ENCODE results near the gene IGSF8. TPM values are rescaled to one million over a fixed set of nuclear protein-coding genes. Genes with fewer than 3 reads are reported as not detected.

IGSF8 gene
- total and polyA plus RNA-seq, 2 donors (not counting 3 experiments of a cell fraction or from before 2014, with no cell fraction given) = 9.5 to 17.5 TPM

DNA sequence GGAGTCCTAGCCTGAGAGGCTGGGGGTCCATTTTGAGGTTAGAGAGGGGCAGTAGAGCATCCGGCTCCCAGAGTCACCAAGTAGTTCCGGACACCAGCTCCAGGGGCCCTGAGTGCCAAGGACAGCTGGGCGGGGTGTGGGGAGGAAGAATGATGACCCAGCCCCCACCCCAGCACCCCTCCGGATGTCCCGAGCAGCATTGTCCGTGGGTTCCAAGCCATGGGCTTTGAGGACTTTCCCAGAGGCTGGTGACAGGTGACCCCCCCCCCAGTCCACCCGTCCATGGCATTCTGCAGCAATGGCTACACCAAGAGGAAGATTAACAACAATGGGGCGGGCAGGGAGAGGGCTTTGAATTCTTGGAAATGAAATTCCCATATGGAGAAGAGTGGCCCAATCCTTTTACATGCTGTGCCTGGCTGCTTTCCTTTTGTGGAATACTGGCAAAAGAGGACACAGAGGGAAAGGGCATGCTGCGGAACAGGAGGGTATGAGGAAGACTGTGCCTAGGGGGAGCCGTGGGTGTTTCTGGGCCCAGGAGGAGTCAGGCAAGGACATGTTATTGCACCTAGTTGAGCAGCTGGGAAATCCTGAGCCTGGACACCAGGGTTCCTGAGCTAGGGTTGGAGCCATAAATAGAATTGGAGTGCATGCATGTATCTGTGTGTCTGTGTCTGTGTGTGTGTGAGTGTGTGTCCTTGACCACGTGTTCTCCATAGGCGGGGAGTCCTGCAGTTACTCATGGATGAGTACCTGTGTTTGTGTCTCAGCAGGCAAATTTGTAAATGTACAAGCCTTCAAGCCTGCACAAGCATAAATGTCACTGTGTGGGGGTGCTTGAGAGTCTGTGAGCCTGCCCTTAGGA is 18.1 kb upstream of the IGSF8 start:
- H2AFZ ChIP-seq (ENCODE audit: low read depth, low read length) = no peak overlapping the region
- no peaks in the 10 kb centered on the region for H3K79me2 ChIP-seq (ENCODE audit: control insufficient read depth, insufficient read depth, low read length)
- ChIA-PET CTCF (interaction anchor here (0.9 to 2.0 kb wide), 4 partner anchors 8 to 260 kb away, joined by 3 to 5 read pairs (median 4); no protein-coding TSS in a partner anchor), POLR2A (interaction anchor here (0.7 kb wide), 1 partner anchor 324 kb away, joined by 3 read pairs; no protein-coding TSS in a partner anchor)
- intact Hi-C loops (cut with micrococcal nuclease) (no loop called here), dilution Hi-C loops (cut with MboI; ENCODE audit: extremely low pct_ligation_motif_present, low sequenced_read_pairs) (no loop called here)
- no peak for FAIRE-seq
- no peak overlapping the region for H3K27ac ChIP-seq (ENCODE audit: insufficient read depth, low read depth, low read length)
- no TSS peak for BruUV-seq (replicated peaks)
- H3K4me3 ChIP-seq (replicated peaks in 1 of 3; ENCODE audit: insufficient read depth in 1 of 3, low read depth in 1 of 3, low read length in 3 of 3) = no peak overlapping the region
- H3K27me3 ChIP-seq (ENCODE audit: control insufficient read depth in 2 of 2, insufficient read depth in 2 of 2, low read length in 2 of 2) = peaks cover 21 to 24% of the 10 kb centered on the region in 2 experiments
- no peak for DNase-seq (ENCODE audit: low read depth, low spot score)
- no peaks in the 10 kb centered on the region for H3K9me1 ChIP-seq (replicated peaks; ENCODE audit: control insufficient read depth, extremely low read depth, insufficient read depth, low read length)
- no peaks in the 10 kb centered on the region for H3K36me3 ChIP-seq (ENCODE audit: control insufficient read depth in 2 of 2, extremely low read depth in 1 of 2, insufficient read depth in 2 of 2, low read length in 2 of 2)
- no peaks in the 10 kb centered on the region for H3K9me3 ChIP-seq (replicated peaks; ENCODE audit: control insufficient read depth, insufficient read depth, low read length)
- TF ChIP-seq MYC (IDR thresholded peaks at IDR 0.05; ENCODE audit: low read depth, low read length) (no peak), JUN (IDR thresholded peaks at IDR 0.05; ENCODE audit: borderline replicate concordance, insufficient read depth, insufficient read length, low read depth) (no peak), MAX (IDR thresholded peaks at IDR 0.05; ENCODE audit: insufficient read depth, insufficient read length) (no peak), EZH2 (IDR thresholded peaks at IDR 0.05; ENCODE audit: borderline replicate concordance, low read depth, low read length, severe bottlenecking) (no peak), POLR2A (IDR thresholded peaks at IDR 0.05; ENCODE audit: low read depth, low read length) (no peak), FOS (IDR thresholded peaks at IDR 0.05; ENCODE audit: borderline replicate concordance, insufficient read depth, low read length) (no peak)
- H3K4me2 ChIP-seq (ENCODE audit: insufficient read depth, low read length) = no peak overlapping the region
- no peaks in the 10 kb centered on the region for H4K20me1 ChIP-seq (replicated peaks; ENCODE audit: control insufficient read depth, extremely low read depth, insufficient read depth, low read length)
- no peak overlapping the region for H3K9ac ChIP-seq (replicated peaks; ENCODE audit: extremely low read depth, insufficient read depth, low read length)
- H3K4me1 ChIP-seq (ENCODE audit: control insufficient read depth, extremely low read depth, insufficient read depth, low read length) = no peaks in the 10 kb centered on the region
